B cell (primary cell): ENCODE data around the gene TSPAN32. TPM values are rescaled to one million over a fixed set of nuclear protein-coding genes. Genes with fewer than 3 reads are reported as not detected.
A peak's percentile ranks its signal among the peaks of the same experiment; 100 is the strongest.

Experiments
- ATAC-seq: fragments of 200-7000 bp; cut with Tn5 transposase; one replicate; pipeline ENCODE4 v1.10.0; 2021; ENCODE audit warnings: low read depth, mild to moderate bottlenecking, moderate number of reproducible peaks, moderate library complexity
- CTCF ChIA-PET: fragments of 350-600 bp; sonication (Branson Sonifier 250); formaldehyde crosslinking; loops from one replicate; lab custom pipeline; 2021; ENCODE audit warnings: antibody characterized with exemption, inconsistent platforms; lab: Charles Lee
- POLR2A ChIA-PET: fragments of 350-600 bp; sonication (Branson Sonifier 250); formaldehyde crosslinking; loops from one replicate; lab custom pipeline; 2021; ENCODE audit warnings: antibody characterized with exemption; lab: Charles Lee
- DNase-seq: peaks from one replicate; pipeline ENCODE4 v3.0.0; 2013
- H2AFZ ChIP-seq: 2 replicates; pipeline ENCODE4 v1.6.1; 2012; ENCODE audit warnings: mild to moderate bottlenecking, low read depth, low read length; ENCODE audit not compliant: insufficient read depth, poor library complexity, severe bottlenecking
- H3K27ac ChIP-seq, 2 donors: 1 replicate in 1 of 2; 2 replicates in 1 of 2; pipeline ENCODE4 v1.5.1; 2012 to 2013; ENCODE audit warnings: low read length in 2 of 2, mild to moderate bottlenecking in 2 of 2, moderate library complexity in 1 of 2
- H3K27me3 ChIP-seq, 4 experiments: fragments of 200-600 bp in 1 of 4; sonication (generic) in 1 of 4; replicated peaks in 1 of 4; 1 replicate in 2 of 4; 2 replicates in 2 of 4; pipeline versions ENCODE4 v1.6.1 to v1.7.0; 2013 to 2016; ENCODE audit warnings: low read length in 3 of 4, mild to moderate bottlenecking in 2 of 4, mixed read lengths in 1 of 4, moderate library complexity in 1 of 4; ENCODE audit not compliant: insufficient read depth in 4 of 4, control insufficient read depth in 3 of 4; ENCODE audit errors: control extremely low read depth in 1 of 4
- H3K36me3 ChIP-seq, 2 experiments: replicated peaks in 1 of 2; 1 replicate in 1 of 2; 2 replicates in 1 of 2; pipeline versions ENCODE4 v1.6.1 to v1.7.1; 2013; ENCODE audit warnings: low read length in 1 of 2; ENCODE audit not compliant: insufficient read depth in 2 of 2, control insufficient read depth in 1 of 2; ENCODE audit errors: control extremely low read depth in 1 of 2, extremely low read depth in 1 of 2
- H3K4me1 ChIP-seq, 2 donors: fragments of 200-600 bp in 1 of 2; sonication (generic) in 1 of 2; 1 replicate in 1 of 2; 2 replicates in 1 of 2; pipeline versions ENCODE4 v1.5.1 to v1.6.1; 2013 to 2017; ENCODE audit warnings: low read length in 2 of 2; ENCODE audit not compliant: control insufficient read depth in 2 of 2, insufficient read depth in 2 of 2
- H3K4me2 ChIP-seq: replicated peaks from 2 replicates; pipeline ENCODE3; 2012; ENCODE audit warnings: mild to moderate bottlenecking, low read depth, low read length; ENCODE audit not compliant: poor library complexity, severe bottlenecking
- H3K4me3 ChIP-seq, 5 experiments: fragments of 200-600 bp in 1 of 5; sonication (generic) in 1 of 5; 1 replicate in 3 of 5; 2 replicates in 2 of 5; pipeline versions ENCODE4 v1.5.1 to v1.7.0; 2011 to 2016; ENCODE audit warnings: low read length in 4 of 5, mild to moderate bottlenecking in 4 of 5, low read depth in 2 of 5, control low read depth in 1 of 5, moderate library complexity in 1 of 5; ENCODE audit not compliant: insufficient read depth in 1 of 5; ENCODE audit errors: control extremely low read depth in 1 of 5, extremely low read depth in 1 of 5
- H3K79me2 ChIP-seq: fragments of 200-600 bp; sonication (generic); one replicate; pipeline ENCODE4 v1.6.0; 2016; ENCODE audit warnings: low read length; ENCODE audit not compliant: control insufficient read depth, insufficient read depth
- H3K9ac ChIP-seq: fragments of 200-600 bp; sonication (generic); 2 replicates; pipeline ENCODE4 v1.6.1; 2017; ENCODE audit warnings: mild to moderate bottlenecking, low read length, moderate library complexity
- H3K9me3 ChIP-seq, 3 donors: one replicate each; pipeline versions ENCODE4 v1.6.1 to v1.7.1; 2013; ENCODE audit warnings: low read length in 2 of 3; ENCODE audit not compliant: control insufficient read depth in 2 of 3, insufficient read depth in 1 of 3; ENCODE audit errors: control extremely low read depth in 1 of 3
- H4K20me1 ChIP-seq: 2 replicates; pipeline ENCODE4 v1.6.0; 2012; ENCODE audit warnings: mild to moderate bottlenecking, low read length; ENCODE audit not compliant: insufficient read depth, control insufficient read depth, poor library complexity, severe bottlenecking
- H3K27ac Mint-ChIP-seq: one replicate; pipeline ENCODE4 v1.8.0; 2021; ENCODE audit warnings: mixed read lengths
- H3K27me3 Mint-ChIP-seq: one replicate; pipeline ENCODE4 v1.8.0; 2021; ENCODE audit warnings: mixed read lengths
- H3K4me1 Mint-ChIP-seq: one replicate; pipeline ENCODE4 v1.8.0; 2021; ENCODE audit warnings: mixed read lengths
- H3K4me3 Mint-ChIP-seq: one replicate; pipeline ENCODE4 v1.8.0; 2021; ENCODE audit warnings: mixed read lengths
- H3K9me3 Mint-ChIP-seq: one replicate; pipeline ENCODE4 v1.8.0; 2022; ENCODE audit warnings: mixed read lengths; ENCODE audit not compliant: insufficient read depth
- CTCF ChIP-seq: fragments of 200-600 bp; IDR thresholded peaks from one replicate; pipeline ENCODE4 v1.8.0; 2022; ENCODE audit warnings: antibody characterized with exemption, mild to moderate bottlenecking
- EZH2 ChIP-seq: IDR thresholded peaks from 2 replicates; pipeline ENCODE4 v1.6.1; 2012; ENCODE audit warnings: borderline replicate concordance, low read depth, mild to moderate bottlenecking, moderate library complexity, low read length; ENCODE audit not compliant: insufficient read depth, poor library complexity, severe bottlenecking
- WGBS: methylation state at CpG from one replicate; pipeline ENCODE4 v1.1.5; 2013; ENCODE audit warnings: missing lambda C conversion rate; ENCODE audit not compliant: insufficient coverage; 5-methylcytosine and 5-hydroxymethylcytosine counted together
- intact Hi-C: fragments of 100-400 bp; cut with micrococcal nuclease; formaldehyde crosslinking; loops from one replicate; pipeline ENCODE4 v1.10.0; 2022
- polyA plus RNA-seq: library from polyadenylated mRNA; depleted of rRNA; stranded (reverse); fragments of >200 nt; gene quantifications from 2 replicates; pipeline ENCODE4 v1.2.3, GENCODE V29; 2012
- total RNA-seq, 2 donors: library from RNA; stranded (reverse); fragments of 120-200 nt in 1 of 2; gene quantifications; 1 replicate in 1 of 2; 2 replicates in 1 of 2; pipeline versions ENCODE4 v1.2.3 to v1.2.4, GENCODE V29; 2013 to 2022

Gene TSPAN32
- total and polyA plus RNA-seq, 2 donors (not counting 1 experiment from before 2014, with no cell fraction given): 22.2 to 75.9 TPM

GRCh38 chr11:2269601-2270321, 32.1 kb upstream of the TSPAN32 start:
- WGBS: 4% methylated on average over 100 of the region's 104 CpGs
- no peaks in the 10 kb centered on the region for H4K20me1 ChIP-seq
- H3K4me3 ChIP-seq: peak overlapping the region; percentile 31 to 75 (median 52)
- peak overlapping the region; percentile 92 for H3K4me2 ChIP-seq
- CTCF ChIA-PET: interaction anchor here (0.8 to 2.3 kb wide), 4 partner anchors 31 to 151 kb away, joined by 3 to 12 read pairs (median 5); partner anchors contain the start of gene TSPAN32
- H3K27me3 Mint-ChIP-seq: peaks cover 2% of the 10 kb centered on the region
- peak; percentile 34 for ATAC-seq
- DNase-seq: peak; percentile 80
- H3K4me1 Mint-ChIP-seq: peaks cover 41% of the 10 kb centered on the region
- POLR2A ChIA-PET: interaction anchor here (0.9 kb wide), 1 partner anchor 32 kb away, joined by 3 read pairs; the partner anchor contains the start of gene C11orf21
- H3K9ac ChIP-seq: peak overlapping the region; percentile 69
- no peaks in the 10 kb centered on the region for H3K79me2 ChIP-seq
- intact Hi-C loops: loop anchor here (1.0 kb wide), 2 partner anchors 30 to 131 kb away; partner anchors contain the start of gene TSSC4
- H3K9me3 ChIP-seq: peaks cover 0 to 24% (median 0%) of the 10 kb centered on the region in 3 donors
- no peak overlapping the region for H3K27ac ChIP-seq
- H3K36me3 ChIP-seq: no peaks in the 10 kb centered on the region
- H3K27ac Mint-ChIP-seq: peak overlapping the region; percentile 84
- H3K4me1 ChIP-seq: peaks cover 38 to 48% of the 10 kb centered on the region in 2 donors
- H3K27me3 ChIP-seq: peaks cover 0 to 31% (median 9%) of the 10 kb centered on the region in 4 experiments
- H2AFZ ChIP-seq: peak overlapping the region; percentile 79
- H3K4me3 Mint-ChIP-seq: peak overlapping the region; percentile 84
- TF ChIP-seq EZH2: no peak
- peak; percentile 36 for TF ChIP-seq CTCF
- H3K9me3 Mint-ChIP-seq: no peaks in the 10 kb centered on the region
